GM19238 (cell line): ENCODE data around the gene OR2T3.
"Not testable (repeated sequence)": the region's sequence is repeated elsewhere in the genome, so short reads cannot be mapped to it uniquely, and the experiment has no call there.

Experiments
- DNase-seq: peaks from one replicate; pipeline ENCODE4 v3.0.0; 2011; ENCODE audit warnings: low spot score; ENCODE audit not compliant: insufficient read length

OR2T3 gene

GRCh38 chr1:248473051-248473450, at the start of gene OR2T3:
TSS of gene OR2T3 (plus strand) at chr1:248473351. CDS start at chr1:248473351, 0 bp downstream.
- not testable (repeated sequence) for DNase-seq

- DNase-seq, result not testable (repeated sequence)
Observed at GRCh38 chr1:248427526-248428191, 45.5 kb upstream of the OR2T3 start.

- DNase-seq, result not testable (repeated sequence)
Observed at GRCh38 chr1:248428192-248428533, 45.0 kb upstream of the OR2T3 start.

- not testable (repeated sequence) for DNase-seq
Observed at GRCh38 chr1:248431683-248432082, 41.5 kb upstream of the OR2T3 start.

- DNase-seq, result not testable (repeated sequence)
Observed at GRCh38 chr1:248432201-248432600, 41.0 kb upstream of the OR2T3 start.

GRCh38 chr1:248433811-248434415, 39.2 kb upstream of the OR2T3 start:
- DNase-seq, result not testable (repeated sequence)

- not testable (repeated sequence) for DNase-seq
Observed at GRCh38 chr1:248434913-248435312, 38.2 kb upstream of the OR2T3 start.

GRCh38 chr1:248436303-248436702, 36.8 kb upstream of the OR2T3 start:
- DNase-seq, result not testable (repeated sequence)

- not testable (repeated sequence) for DNase-seq
Observed at GRCh38 chr1:248438668-248439067, 34.5 kb upstream of the OR2T3 start.

GRCh38 chr1:248439283-248439682, 33.9 kb upstream of the OR2T3 start:
- DNase-seq, result not testable (repeated sequence)

- not testable (repeated sequence) for DNase-seq
Observed at GRCh38 chr1:248442500-248443277, 30.5 kb upstream of the OR2T3 start.

GRCh38 chr1:248444603-248445002, 28.5 kb upstream of the OR2T3 start:
- DNase-seq, result not testable (repeated sequence)

- DNase-seq, result not testable (repeated sequence)
Observed at GRCh38 chr1:248445399-248445798, 27.8 kb upstream of the OR2T3 start, which contains the start of gene OR2T2. TSS of gene OR2T2 (plus strand) at chr1:248445637. CDS start at chr1:248452798, 7,161 bp downstream.

- DNase-seq, result not testable (repeated sequence)
Observed at GRCh38 chr1:248448409-248449074, 24.6 kb upstream of the OR2T3 start.

GRCh38 chr1:248449821-248450465, 23.2 kb upstream of the OR2T3 start:
- not testable (repeated sequence) for DNase-seq

- DNase-seq, result not testable (repeated sequence)
Observed at GRCh38 chr1:248450466-248451145, 22.5 kb upstream of the OR2T3 start.

- not testable (repeated sequence) for DNase-seq
Observed at GRCh38 chr1:248453619-248454018, 19.5 kb upstream of the OR2T3 start.

- DNase-seq, result not testable (repeated sequence)
Observed at GRCh38 chr1:248455045-248455444, 18.1 kb upstream of the OR2T3 start.

GRCh38 chr1:248456635-248457034, 16.5 kb upstream of the OR2T3 start:
- not testable (repeated sequence) for DNase-seq

- not testable (repeated sequence) for DNase-seq
Observed at GRCh38 chr1:248459117-248459516, 14.0 kb upstream of the OR2T3 start.
